Left hindlimb (tissue), 1 donor: ENCODE results near the gene ADAMTS16.

Experiments used
- DNase-seq: peaks from one replicate; pipeline ENCODE4 v3.0.0-alpha.2; 2018

Gene ADAMTS16

GRCh38 chr5:5145651-5146529 lies 5.8 kb downstream of the ADAMTS16 start:
- DNase-seq: no peak

- no peak for DNase-seq
These were observed 6.5 kb downstream of the ADAMTS16 start for GRCh38 chr5:5146530-5147160.

DNA sequence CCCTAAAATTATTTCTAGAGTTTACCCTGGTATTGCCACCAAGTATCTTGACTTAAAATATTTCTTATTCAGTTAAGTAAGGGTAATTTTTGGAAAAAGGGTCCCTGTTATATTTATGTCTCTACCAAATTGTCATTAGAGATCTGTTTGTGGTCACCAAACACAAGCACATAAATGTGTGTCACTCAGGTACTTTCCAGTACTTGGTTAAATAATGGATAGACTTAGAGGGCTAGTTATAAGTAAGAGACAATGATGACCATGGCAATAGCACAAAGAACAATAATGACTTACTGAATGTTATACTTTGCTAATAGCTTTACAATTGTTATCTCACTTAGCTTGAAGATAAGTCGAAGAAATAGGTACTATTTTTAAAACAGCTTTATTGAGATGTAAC lies 9.0 kb downstream of the ADAMTS16 start:
- no peak for DNase-seq

DNA sequence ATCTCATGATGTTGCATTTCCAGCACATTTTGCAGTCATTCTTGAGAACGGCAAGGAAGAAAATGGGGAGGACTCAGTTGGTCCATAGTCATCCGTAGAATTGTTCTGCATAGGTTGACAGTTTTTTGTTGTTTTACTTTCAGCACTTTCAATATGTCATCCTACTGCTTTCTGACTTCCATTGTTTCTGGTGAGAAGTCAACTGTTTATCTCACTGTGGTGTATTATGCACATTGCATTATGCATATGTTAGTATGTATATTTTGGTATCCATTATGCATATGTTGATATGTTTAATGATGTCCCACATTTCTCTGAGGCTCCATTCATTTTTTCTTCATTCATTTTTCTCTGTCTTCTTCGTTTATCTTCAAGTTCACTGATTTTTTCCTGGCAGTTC lies 10.5 kb downstream of the ADAMTS16 start:
- DNase-seq: no peak

DNA sequence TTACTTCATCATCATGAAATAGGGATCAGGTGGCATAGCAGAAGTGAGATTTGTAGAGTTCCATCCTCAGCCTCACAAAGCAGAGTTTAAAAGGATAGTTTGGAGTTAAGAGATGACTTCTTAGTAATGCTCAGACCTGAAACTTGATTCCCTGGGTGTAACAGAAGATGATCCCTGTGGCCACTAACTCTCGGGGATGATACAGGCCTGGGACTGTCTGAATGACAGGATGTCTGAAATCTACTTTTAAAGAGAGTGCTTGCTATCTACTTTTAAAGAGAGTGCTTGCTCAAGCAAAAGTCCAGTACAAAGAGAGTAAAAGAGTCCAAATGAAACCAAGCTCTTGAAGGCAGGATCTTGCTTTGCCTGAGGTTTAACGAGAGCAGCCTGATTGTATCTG lies 14.6 kb downstream of the ADAMTS16 start:
- no peak for DNase-seq

GRCh38 chr5:5155617-5156016 lies 15.5 kb downstream of the ADAMTS16 start:
- no peak for DNase-seq

DNA sequence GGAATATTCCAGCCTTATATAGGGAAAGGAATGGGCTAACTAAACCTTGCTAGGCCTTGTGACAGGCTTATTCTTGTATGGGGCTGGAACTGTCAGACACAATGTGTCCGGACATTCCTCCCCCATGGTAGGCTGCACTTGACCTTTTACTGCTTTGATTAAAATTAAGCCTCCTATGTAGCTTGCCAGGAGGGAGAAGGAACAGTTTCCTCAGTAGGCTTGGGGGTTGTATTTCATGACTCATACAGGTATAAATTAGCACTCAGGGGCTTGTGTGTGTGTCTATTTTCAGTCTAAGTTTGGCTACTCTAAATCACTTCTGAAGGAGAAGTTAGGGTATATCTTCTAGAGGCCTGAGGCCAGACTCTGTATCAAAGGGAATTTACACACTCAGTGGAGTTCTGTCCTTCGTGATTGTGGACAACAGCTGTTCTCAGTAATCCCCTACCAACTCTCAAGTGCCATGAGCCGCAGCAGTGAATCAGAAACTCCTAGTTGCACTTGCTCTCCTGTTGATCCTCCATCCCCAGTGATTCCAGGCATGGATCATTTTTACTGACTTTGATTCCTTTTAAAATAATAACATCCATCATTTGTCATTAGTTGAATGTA lies 16.4 kb downstream of the ADAMTS16 start:
- DNase-seq: no peak

GRCh38 chr5:5158472-5158895 lies 18.4 kb downstream of the ADAMTS16 start:
- DNase-seq: no peak

DNA sequence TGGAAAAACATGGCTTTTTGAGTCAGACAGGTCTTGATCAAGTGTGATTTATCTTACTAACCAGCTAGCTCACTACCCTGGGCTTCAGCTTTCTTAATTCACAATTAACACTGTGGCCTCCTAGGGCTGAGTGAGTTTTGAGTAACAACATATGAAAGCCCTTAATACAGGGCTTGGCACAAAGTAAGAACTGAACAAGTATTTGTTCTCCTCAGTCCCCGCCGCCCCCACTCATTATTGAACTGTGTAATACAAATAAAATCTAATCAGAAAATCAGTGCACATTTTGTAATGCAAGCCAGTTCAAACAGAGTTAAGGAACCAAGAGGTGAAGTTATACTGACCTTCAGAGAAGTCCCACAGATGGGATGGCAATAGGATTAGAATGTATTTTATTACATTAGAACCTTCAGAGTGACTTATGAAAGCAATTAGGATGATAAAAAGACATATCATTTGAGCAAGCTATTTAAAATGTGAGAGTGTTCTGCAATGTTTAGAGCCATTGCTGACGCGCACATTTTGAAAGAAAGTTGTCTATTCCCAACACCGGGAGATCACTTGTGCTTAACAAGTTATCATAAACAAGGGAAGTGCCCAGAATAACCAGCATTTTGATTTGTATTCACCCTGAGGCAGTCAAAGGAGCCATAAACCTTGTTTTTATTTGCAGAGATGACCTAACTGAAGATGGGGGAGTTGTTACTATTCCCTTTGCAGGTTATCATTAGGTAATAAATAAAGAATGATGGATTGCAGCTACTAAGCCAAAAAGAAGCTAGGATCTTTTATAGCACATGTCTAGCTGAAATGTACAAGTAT lies 19.4 kb downstream of the ADAMTS16 start:
- no peak for DNase-seq

DNA sequence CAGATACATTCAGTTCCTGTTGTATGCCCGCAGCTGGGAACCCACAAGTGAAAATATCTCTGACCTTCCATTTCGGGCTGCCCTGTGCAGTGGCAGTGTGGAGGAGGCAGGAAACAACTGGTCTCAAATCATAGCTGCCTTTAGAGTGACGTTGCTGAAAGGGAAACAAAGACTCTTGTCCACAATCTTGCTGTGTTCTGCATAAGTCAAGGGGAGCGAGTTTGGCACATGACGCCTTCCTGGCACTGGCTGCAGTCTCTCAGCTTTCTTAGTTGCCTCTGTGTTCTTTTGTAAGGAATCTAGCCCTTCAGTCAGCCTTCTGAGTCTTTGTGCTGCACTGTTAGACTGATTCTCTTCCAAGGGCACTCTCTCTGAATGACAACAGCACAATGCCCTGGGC lies 24.0 kb downstream of the ADAMTS16 start:
- no peak for DNase-seq

GRCh38 chr5:5165541-5166002 lies 25.4 kb downstream of the ADAMTS16 start:
- DNase-seq: no peak

- no peak for DNase-seq
These were observed 29.3 kb downstream of the ADAMTS16 start for GRCh38 chr5:5169466-5169865.

GRCh38 chr5:5178136-5178535 lies 38.0 kb downstream of the ADAMTS16 start:
- no peak for DNase-seq

DNA sequence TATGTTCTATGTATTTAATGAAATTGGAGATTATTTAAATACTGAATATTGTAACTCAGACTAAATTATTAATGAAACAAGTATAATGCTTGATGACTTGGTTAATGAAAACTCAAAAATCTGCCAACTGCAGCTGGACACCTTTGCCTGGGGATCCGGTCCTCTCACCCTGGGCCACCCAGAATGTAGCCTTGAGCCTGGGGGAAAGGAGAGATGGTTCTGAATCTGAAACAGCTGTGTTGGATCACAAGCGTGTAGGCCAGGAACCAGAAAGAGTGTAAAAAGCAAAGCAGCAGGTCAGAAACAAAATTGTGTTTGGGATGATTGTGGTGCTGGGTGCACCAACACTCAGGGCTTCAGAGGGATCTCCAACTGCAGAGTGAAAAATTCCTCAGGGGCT lies 38.5 kb downstream of the ADAMTS16 start:
- DNase-seq: no peak

DNA sequence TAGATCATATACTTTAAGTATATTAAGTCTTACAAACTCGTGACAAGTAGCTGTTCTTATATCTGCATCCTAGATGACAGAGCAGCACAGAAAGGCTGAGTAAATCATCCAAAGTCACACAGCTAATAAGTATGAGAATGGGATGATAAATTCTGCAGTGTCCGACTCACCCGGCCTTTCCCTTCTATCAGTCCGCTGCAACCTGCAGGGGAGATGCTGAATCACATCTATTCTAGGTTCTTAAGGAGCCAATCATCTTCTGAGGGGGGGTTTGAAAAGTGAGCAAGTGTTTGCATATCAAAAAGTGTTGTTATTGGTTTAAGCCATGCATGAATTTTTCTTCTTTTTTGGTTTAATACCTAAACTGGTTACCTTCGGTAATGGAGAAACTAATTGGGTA lies 38.9 kb downstream of the ADAMTS16 start:
- DNase-seq: no peak

DNA sequence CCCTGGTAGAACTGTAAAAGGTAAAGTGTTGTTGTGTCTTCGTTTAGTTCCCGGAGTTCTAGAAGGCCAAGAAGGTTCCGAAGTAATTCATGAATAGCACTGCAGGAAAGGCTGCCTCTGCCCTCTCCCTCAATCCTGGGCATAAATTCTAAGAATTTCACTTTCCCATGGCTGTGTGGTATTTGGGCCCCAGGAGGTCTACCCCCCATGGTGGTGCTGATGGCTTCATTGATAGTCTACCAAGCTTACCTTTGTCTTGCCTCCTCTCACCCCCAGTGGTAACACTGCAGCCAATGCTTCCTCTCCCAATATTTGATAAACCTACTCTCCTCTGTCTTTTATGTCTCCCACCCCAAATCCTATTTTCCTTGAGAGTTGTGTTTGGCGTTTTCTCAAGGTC lies 39.5 kb downstream of the ADAMTS16 start:
- no peak for DNase-seq

- no peak for DNase-seq
These were observed 41.7 kb downstream of the ADAMTS16 start for GRCh38 chr5:5181650-5182324.

DNA sequence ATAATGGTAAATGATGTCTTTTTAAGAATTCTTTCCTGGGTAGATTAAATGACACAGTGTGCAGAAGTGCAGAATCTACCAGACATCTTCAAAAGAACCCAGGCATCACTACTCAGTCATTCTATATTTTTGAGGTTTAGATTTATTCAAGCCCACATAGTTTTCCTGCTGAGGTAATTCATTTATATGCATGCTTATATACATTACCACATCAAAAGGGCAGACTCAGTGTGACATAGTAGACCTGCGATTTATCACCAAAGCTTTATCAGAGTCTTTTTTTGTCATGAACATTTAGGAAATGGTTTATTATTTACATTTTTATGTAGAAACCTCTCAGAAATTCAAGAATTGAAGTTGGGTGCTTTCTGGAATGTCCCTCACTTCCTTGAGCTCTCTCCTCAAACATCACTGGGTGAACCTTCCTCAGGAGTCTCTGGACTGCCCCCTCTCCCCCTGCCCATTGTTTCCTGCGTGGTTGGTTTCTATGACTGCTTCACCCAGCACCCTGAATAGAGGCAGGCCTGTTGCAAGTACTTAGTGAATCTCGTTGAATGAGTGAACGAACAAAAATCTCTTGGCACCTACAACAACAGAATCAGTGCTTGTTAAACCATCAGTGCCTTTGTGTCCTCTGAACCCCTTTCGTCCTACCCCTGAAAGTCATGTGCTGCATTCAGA lies 42.5 kb downstream of the ADAMTS16 start:
- no peak for DNase-seq

GRCh38 chr5:5183189-5183699 lies 43.1 kb downstream of the ADAMTS16 start:
- DNase-seq: no peak

DNA sequence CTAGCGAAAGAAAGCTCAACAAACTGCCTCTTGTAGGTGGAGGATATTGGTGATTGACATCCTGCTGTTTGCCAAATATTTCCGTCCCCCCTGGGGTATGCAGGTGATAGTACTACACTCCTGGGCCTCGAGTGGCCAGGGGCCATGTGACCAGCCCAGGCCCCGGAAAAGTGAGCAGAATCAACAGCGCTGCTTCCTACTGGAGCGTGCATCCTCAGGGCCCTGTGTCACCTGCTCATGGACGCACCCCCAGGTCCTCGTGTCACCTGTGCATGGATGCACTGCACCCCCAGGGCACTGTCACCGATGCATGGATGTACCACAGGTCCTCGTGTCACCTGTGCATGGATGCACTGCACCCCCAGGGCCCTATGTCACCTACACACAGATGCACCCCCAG lies 43.8 kb downstream of the ADAMTS16 start:
- no peak for DNase-seq

DNA sequence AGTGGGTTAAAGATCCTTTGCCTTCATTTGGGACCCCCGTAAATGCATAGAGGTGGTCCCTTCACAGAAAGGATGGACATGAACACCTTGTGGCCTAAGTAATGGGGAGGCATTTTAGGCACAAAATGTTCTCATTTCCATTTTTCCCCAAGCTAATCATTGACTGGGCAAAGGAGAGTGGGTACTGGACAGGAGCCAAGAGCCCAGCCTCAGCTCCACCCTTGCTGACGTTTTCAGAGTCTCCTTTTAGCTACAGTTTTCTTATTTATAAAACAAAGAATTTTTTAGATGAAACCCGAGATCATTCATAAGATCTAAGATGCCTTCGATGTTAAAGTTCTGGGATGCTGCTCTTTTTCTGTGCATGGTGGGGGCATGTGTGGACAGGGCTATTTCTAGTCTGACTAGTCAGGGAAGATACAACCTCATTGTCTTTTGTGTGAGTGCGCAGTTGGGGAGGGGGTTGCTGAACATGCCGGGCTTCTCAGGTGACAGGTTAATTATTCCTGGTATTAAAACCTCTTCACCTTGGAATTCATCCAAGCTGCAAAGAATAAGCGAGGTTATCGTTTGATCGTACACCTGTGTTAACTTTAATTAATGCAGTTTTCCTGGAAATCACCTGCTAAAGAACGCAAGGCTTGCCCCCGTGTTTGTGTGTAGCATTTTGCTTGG lies 48.4 kb downstream of the ADAMTS16 start:
- no peak for DNase-seq
